ENCODE results near the gene YIPF5.

YIPF5 gene

DNA sequence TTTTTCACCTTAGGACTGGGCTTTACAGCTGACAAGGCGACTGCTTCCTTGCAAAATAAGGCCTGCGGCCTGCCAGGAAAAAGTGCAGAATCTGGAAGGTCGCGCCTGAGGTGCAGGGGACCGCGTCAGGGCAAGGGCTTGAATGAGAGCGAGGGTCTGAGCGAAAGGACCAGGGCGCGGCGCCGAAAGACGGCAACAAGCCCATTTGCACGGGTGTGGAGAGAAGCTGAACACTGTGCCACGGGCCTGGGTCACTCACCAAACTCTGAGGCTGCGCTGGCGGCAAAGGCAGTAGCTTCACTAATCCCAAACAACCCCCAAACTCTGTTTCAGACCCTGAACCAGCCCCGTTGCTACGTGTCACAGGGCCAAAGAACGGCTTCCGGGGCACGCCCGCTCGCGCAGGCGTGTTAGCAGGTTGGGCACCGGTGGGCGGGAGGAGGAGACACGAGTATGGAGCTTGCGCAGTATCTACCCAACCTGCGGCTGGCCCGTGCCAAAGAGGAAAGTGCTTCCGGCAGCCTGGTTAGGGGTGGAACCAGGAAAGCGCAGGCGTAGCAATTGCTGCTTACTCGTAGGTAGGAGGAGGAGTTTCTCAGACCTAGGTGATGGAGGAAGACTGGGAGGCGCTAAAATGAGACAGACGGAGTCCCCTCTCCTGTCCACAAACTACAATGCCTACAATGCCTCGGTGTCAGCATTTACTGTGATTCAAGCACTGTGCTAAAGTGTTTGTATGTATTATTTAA is at the start of gene YIPF5, which contains the start of gene KCTD16:
YIPF5 (minus strand) TSS at position 384 of the 749 bp plus-strand sequence. CDS start 704 bp downstream, outside the sequence.
KCTD16 (plus strand) TSS at position 598 of the 749 bp plus-strand sequence.
- DNase-seq = peak; percentile 91

DNA sequence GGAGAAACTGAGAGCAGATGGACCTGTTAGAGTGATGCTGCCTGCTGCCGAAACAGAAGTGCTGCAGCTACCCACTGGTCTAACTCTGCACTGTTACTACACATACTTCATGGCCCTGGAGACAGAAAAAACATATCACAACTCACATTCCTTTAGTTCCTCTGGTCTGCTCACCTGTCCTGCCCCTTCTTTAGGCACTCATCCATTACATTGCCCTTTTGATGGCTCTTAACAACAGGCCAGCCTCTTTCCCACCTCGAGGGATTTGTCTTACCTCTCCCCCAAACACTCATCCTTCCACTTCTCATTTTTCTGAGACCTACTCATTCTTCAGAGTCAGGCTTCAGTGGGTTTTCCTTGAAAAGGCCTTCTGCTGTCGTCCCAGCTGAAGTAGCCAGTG is 49.4 kb upstream of the YIPF5 start:
- no peak for DNase-seq

DNA sequence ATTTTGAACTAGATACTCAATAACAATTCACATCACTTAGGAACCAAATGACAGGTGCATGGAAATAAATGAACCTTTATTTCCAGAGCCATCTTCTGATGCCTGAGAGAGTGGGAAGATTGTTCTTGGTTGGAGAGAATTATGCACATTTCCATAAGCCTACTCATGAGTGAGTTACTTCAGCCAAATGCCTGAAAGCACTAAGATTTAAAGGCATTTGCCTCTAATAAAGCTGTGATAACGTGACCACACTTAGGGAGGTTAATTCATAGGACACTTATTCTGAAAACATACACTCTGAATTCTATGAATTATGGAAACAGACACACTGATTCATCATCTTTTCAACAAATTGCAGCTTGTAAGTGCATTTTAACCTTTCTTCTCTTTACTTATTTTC is 40.2 kb upstream of the YIPF5 start:
- no peak for DNase-seq

DNA sequence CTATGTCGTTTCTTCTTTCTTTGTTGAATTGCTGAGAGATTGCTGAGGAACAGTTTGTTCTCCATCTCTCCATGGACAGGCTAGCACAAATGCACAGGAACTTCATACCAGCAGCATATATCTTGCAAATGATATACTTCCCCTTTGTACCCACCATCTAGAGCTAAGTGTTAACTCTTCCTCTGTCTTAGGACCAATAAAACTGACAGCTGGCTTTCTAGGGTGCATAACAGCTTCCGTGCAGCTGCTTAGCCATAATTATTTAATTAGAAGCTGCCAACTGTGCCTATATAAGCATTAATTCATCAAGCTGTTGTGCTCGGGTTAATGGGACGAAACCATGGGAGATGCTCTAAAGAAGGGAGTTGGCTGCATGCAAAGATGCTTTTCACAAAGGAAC is 38.9 kb upstream of the YIPF5 start:
- DNase-seq = peak; percentile 75

DNA sequence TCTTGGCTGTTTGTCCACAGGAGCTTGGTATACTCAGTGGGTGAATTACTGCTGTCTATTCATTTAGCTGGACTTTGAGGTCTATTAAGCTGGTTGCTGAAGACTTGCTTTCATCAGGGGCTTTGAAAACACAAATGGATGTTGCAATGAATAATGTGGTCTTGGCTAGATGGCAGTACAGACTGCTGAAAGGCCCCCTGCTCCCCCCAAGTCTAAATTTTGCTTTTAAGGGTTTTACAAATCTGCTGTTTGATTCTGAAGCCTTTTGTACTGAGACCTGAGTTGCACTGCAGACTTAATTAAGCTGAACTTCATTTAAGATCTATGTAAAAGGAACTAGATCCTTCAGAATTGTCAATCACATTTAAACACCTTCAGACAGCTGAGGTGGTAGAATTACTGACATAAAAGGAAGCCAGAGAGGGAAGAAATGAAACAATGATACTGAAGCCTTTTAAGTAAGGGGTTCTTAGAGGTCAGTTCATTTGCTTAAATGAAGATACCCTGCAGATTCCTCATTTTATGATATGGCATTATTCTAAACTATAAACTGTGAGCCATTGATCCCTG is 37.5 kb upstream of the YIPF5 start:
- peak; percentile 25 for DNase-seq

DNA sequence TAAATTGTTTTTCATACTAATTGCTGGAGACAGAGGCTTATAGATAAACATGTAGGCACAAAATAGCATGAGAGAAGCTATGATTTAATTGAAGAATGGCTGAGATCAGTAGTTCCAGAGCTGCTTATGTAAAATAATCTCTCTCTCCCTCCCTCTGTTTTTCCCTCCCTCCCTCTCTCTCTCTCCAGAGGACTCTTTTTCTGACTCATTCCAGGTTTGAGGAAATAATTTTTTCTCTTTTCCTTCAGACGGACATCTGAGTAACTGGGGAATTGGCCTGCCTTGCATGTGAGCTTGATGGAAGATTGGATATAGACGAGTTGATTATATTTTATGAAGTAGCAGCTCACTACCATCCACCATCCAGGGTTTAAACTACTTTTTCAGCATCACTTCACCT is 35.7 kb upstream of the YIPF5 start:
- no peak for DNase-seq

DNA sequence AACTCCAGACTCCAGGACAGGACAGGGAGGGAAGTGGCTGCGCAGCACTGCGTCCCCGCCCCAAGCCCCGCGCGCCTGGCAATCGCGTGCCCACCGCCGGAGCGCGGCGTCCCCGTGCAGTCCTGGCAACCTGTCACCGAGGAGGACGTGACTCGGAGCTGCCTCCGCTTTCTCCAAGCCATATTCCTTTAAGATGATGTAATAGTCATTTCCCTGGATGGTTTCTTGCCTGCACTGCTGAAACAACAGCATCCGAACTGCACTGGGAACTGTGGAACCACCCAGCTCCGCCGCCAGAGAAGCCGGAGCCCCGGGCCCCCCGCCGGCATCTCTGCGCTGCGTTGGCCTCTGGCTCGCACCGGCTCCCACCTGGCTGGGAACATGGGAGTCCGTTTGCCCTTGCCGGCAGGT is 34.7 kb upstream of the YIPF5 start:
- DNase-seq = no peak

DNA sequence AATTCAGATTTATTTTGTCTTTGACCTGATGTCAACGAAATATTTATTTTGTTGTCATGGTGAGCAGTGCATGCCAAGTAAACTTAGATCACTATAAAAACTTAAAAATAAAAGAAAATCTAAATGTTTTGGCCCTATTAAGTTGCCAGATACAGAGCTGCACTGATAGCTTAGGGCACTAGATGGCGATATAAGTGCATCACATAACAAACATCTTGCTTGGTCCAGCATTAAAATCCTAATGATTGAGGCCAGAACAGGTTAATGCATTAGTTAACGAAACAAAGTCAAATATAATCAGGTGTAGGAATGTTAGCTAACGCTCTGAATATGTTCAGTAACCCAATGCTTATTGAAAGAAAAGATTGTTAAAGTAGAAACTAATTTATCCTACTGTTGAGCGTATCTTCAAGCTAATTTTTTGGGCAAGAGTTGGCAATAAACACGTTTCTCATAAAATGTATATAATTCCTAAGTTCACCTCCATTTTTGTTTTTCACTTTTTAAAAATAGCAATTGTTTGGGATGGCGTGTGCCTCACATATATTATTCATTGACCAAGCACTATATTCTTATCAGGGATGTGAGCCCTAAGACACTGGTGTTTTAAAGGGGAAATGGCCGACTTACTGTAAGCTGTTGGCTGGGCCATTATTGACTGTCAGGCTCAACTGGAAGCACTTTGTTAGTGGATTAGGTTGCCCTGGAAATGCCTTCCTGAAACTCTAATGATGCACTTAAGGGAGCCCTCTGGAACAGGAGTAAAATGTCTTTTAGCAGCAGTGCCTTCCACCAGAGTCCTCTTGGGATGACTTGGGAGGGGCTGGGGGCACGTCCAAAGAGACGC is 33.5 kb upstream of the YIPF5 start:
- peak; percentile 59 for DNase-seq

DNA sequence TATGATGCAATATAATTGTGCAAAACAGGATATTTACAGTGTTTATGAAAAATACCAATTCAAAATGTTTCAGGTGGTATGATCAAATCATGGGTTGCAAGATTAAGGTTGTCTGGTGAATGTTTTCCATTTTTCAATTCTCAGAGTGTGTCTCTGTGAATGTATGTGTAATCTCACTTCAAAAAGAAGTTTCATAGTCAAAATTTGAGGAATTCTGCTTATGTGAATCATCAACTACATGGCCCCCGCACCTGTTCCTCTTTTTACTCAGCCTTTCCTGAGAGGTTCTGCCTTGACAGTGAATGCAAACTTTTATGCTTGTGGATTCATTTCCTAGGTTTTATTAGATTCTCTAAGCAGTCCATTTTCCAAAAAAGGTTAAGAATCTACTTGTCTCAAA is 32.3 kb upstream of the YIPF5 start:
- no peak for DNase-seq

DNA sequence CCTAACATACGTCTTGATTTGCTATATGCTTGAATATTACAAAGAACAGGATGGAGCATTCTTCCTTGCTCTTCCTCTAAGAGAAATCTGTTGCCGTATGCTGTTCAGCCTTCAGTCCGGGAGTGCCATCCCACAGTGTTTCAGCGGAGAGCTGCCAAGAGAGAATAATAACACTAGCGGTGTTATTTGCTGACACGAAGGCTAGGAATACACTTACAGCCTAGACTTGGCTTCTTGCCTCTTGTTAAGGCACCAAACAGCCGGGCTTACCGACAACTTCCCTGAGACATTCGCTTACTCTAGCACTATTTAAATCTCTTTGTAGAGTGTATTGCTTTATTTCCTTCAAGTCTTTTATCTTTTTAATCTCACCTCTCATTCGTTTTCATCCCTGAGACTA is 31.6 kb upstream of the YIPF5 start:
- no peak for DNase-seq

DNA sequence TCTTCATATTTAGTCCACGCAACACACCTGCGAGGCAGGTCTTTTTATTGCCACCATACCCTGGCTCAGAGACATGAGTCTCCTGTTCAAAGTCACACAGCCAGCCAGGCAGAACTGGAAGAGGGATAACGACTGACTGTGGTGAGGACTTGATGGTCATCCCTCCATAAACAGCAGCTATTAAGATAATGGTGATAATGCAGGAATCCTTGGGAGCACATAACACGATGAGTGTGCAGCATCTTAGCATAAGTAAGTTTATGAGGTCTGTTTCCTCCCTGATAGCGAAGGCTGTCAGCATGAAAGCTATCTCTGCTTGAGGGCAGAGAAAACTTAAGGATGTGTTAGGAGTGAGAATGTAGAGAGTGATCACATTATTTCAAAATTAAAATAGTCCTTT is 31.1 kb upstream of the YIPF5 start:
- no peak for DNase-seq

DNA sequence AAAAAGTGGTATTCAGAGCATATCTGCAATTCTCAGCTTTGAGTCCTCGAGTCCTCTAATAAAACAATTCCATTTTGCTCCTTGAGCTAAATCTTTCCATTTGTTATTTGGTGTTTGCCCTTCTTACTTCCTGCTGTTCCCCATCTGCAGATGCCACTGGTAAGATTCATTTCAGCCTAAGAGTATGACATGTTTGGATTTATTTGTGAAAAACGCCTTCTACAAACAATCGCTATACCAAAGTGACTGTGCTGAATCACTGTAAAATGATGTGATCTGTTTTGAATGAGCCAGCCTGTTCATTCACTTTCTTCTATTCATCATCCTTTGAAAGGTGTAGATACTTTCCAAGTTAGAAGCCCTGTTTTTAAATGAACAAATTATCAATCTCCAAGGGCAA is 27.9 kb upstream of the YIPF5 start:
- DNase-seq = no peak

DNA sequence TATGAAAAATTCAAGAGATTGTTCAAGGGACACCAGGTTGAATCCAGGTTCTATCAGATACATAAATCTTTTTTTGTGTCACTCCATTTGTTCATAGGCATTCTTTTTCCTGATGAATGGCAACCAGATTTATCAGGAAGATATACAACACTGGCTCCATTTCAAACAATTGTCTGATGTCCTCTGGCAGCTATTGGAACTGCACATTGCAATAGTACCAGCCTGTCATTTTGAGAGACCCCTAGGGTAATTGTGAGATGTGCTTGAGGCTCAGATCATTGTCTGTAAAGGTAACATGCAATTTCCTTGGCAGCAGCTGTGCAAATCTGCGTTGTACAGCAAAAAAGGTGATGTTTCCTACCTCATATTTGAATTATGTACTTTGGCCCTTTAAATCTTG is 26.2 kb upstream of the YIPF5 start:
- no peak for DNase-seq

DNA sequence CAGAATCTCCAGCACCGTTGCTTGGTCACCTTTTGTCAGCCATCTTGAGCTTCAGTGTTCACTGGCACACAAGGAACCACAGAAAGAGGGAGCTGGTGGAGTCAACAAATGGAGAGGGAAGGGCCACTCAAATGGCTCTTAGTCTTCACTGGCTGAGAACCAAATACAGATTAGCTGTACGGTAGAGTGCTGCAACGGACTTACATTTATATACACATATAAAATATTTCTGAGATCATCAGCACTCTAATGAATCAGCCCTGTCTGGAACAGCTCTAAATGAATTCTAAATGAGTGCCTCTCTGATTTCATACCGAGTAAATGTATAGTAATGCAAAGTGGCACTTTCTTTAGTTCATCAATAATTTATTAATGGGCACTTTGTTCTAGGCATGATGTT is 25.0 kb upstream of the YIPF5 start:
- DNase-seq = no peak

DNA sequence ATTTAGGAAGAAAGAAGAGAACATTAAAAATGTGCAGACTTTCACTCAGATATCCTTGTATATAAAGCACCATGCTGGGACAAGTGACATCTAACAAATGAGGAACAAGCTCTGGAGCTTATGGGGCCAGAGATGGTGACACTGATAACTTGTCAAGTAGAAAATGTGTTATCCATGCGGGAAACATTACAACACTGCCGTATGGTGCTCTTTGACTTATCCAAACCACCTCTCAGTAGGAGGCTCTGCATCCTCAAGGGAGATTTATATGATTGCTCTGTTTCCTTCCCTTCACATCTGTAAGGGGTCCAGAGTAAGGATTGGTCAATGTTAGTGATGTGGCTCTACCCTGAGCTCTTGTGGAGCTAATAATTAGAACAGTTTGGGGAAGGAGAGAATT is 23.7 kb upstream of the YIPF5 start:
- no peak for DNase-seq

DNA sequence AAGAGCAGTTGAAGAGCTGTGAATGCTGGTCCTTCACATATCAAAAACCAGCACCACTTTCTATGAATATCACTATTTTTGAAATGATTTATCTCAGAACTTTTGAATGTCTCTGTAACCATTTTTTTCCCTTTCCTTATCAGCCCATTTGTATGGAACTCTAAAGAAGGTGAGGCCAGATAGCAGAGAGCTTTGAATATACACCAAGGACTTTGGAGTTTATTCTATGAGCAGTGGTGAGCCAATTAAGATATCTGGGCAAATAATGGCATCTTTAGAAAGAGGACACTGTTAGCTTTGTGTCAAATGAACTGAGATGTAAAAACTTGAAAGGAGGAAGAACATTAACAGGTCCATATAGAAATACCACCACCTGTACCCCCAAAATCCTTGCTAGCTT is 22.2 kb upstream of the YIPF5 start:
- DNase-seq = no peak

DNA sequence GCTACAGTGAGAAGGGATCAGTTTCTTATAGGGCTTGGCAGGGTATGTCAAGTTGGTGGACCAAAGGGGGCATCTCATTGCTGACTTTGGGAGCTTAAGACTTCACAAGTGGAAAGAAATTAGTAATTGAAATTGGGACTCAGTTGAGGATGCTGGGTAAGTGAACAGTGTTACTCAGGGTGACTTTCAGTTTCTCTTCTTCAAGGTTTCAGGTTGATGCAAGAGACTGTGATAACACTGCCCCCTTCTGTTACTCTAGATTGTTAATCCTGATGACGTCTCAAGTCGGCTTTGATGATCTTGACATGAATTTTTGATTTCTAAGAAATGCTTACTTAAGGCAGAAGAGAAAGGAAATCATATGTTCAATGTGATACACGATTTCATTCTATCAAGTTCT is 21.5 kb upstream of the YIPF5 start:
- peak; percentile 8 for DNase-seq

DNA sequence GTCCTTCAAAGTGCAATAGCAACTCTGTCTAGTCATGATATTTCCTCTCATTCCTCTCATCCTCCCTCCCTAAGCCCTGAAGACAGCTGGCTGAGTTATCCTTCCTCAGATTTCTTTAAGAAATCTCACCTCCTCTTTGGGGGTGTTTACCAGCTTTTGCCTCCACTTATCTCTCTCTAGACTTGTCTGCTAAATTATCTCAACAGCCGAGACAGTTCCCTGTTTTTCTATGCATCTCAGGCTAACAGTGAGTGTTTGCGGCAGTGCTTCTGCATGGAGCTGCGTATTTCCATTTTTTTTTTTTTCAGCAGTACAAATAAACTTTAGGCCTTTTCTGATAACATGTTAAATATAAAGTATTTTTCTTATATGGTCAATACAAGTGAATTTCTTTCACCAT is 21.1 kb upstream of the YIPF5 start:
- DNase-seq = no peak

DNA sequence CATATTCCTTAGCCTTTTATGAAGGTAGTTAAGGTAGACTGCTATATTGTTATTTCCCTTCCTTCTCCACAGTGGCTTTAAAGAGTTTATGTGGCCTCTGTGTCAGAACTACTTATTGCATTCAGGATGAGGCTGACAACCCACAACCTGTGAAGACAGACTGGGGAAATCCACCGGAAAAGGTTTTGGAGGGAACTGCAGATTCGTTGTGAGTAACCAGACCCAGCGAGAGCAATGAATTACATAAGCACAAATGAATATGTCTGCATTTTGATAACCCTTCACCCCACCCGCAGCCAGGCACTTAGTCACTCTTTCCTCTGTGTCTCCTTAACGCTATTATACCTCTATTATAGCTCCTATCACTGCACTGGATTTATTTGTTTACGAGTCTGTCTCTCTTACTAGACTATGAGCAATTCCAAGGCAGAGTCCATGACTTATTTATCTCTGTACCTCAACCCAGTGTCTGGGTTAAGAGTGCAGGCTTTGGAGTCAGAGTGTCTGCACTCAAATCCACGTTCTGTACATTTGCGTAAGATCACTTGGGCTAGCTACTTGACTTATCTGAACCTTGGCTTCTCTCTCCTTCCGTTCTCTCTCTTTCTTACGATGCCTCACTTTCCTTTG is 19.5 kb upstream of the YIPF5 start:
- no peak for DNase-seq

DNA sequence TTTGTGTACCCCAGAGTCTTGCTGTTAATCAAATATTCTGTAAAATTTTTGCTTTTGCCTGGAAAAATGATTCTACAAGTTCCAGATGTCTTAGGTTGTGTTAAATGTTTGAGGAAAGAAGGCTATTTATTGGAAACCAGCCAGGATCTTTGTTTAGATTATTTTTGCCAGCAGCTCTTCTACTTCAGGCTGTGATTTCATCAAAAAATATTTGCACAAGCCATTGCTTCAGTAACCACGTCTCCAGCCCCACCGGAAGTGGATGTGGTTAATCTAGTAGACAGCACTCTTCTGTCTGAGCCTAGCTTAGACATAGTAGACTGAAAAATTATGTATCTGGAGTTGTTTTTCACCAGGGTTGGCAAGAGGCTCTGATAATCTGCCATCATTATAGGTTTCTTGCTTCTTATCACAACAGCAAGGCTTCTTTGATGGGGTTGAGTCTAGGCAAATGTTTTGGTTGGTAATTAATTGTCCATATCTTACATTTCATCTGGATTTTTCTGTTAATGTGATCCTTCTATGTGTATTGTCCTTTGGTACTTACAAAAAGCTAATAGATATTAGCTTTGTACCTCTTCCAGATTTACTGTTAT is 17.3 kb upstream of the YIPF5 start:
- DNase-seq = no peak

DNA sequence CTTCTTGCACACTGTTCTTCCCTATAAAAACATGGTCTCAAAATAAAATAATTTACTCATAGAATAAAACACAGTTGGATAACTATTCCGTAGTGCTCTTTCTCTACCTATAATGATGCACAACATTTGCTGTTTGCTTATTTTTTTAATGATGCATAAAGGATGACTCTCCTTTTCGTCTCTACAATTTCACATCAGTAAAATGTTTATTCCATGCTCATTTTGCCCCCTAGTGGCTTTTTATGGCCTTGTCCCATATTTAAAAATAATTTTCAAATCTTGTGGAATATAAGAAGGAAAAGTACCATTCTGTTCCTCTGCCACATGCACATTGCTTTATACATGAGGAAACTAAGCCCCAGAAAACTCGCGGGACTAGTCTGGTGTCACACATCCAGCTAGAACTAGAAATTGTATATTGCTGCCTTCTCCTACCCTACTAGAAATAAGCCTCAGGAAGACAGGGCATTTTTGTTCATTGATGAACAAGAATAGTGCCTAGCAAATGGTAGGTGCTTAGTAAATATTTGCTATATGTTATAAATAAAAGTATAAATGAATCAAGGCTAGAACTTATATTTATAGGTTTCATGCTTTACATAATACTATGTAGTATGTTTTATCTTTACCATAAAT is 12.9 kb upstream of the YIPF5 start:
- DNase-seq = peak; percentile 37

DNA sequence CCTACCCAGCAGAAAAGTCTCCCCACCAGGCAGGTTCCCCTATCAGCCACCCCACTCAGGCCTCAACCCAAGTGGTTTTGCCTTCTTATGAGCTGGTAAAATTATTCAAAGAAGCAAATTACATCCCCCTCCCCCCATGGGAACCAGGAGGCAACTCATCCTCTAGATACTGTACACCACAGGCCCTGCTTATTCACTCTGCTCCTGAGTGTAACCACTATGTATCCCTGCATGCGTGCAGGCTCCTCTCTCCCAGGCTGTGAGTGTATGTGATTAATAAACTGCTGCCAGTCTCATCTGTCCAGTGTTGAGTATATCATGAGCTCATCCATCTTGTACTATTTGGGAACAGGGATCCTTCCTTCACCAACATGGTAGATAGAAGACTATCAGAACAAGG is 8.8 kb upstream of the YIPF5 start:
- no peak for DNase-seq

DNA sequence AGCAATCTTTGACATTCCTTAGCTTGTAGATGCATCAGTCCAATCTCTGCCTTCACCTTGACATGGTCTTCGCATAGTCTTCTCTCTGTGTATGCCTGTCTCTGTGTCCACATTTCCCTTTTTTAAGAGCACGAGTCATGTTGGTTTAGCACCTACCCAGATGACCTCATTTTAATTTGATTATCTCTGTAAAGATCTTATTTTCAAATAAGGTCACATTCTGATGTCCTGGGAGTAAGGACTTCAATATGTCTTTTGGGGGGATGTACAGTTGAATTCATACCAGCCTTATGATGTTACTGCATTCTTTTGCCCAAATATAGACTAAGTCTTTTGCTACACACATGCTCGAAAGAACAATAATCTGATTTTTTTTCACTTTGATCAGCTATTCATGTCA is 7.1 kb upstream of the YIPF5 start:
- DNase-seq = no peak

Data from NCI-H1694 treated with DMSO at 0.1 percent for 48 hours (cell line).